Activated CD8-positive, alpha-beta T cell treated with anti-CD3 and anti-CD28 coated beads, Interleukin-2, amount 10 ng/mL, durations not matched to agents 7 days and 5 days (primary cell): ENCODE measurements around the gene PCSK6. TPM values are rescaled to one million over a fixed set of nuclear protein-coding genes. Genes with fewer than 3 reads are reported as not detected.

Experiments used
- ATAC-seq: fragments of 150-1000 bp; cut with Tn5 transposase; one replicate; pipeline ENCODE4 v1.10.0; 2021; ENCODE audit warnings: moderate library complexity
- CTCF ChIA-PET: fragments of 350-600 bp; sonication (Branson Sonifier 250); formaldehyde crosslinking; loops from one replicate; lab custom pipeline; 2021; ENCODE audit warnings: antibody characterized with exemption; lab: Charles Lee
- POLR2A ChIA-PET: fragments of 350-600 bp; sonication (Branson Sonifier 250); formaldehyde crosslinking; loops from one replicate; lab custom pipeline; 2021; ENCODE audit warnings: antibody characterized with exemption; lab: Charles Lee
- DNase-seq: peaks from one replicate; pipeline ENCODE4 v3.0.0-alpha.2; 2020
- H3K27ac Mint-ChIP-seq: one replicate; pipeline ENCODE4 v1.8.0; 2021; ENCODE audit warnings: mild to moderate bottlenecking, mixed read lengths
- H3K27me3 Mint-ChIP-seq: one replicate; pipeline ENCODE4 v1.8.0; 2021; ENCODE audit warnings: low read depth, mixed read lengths
- H3K36me3 Mint-ChIP-seq: one replicate; pipeline ENCODE4 v1.8.0; 2021; ENCODE audit warnings: low read depth, mixed read lengths
- H3K4me1 Mint-ChIP-seq: one replicate; pipeline ENCODE4 v1.8.0; 2021; ENCODE audit warnings: low read depth, mixed read lengths
- H3K4me3 Mint-ChIP-seq: one replicate; pipeline ENCODE4 v1.8.0; 2021; ENCODE audit warnings: mild to moderate bottlenecking, mixed read lengths
- H3K9me3 Mint-ChIP-seq: one replicate; pipeline ENCODE4 v1.8.0; 2022; ENCODE audit warnings: mixed read lengths; ENCODE audit not compliant: insufficient read depth
- total RNA-seq, 2 experiments: library from RNA; stranded (reverse); gene quantifications; one replicate each; pipeline ENCODE4 v1.2.3, GENCODE V29; 2021

PCSK6 gene
- total RNA-seq, 2 experiments from 2014 or later, result 0.68 to 0.76 TPM

DNA sequence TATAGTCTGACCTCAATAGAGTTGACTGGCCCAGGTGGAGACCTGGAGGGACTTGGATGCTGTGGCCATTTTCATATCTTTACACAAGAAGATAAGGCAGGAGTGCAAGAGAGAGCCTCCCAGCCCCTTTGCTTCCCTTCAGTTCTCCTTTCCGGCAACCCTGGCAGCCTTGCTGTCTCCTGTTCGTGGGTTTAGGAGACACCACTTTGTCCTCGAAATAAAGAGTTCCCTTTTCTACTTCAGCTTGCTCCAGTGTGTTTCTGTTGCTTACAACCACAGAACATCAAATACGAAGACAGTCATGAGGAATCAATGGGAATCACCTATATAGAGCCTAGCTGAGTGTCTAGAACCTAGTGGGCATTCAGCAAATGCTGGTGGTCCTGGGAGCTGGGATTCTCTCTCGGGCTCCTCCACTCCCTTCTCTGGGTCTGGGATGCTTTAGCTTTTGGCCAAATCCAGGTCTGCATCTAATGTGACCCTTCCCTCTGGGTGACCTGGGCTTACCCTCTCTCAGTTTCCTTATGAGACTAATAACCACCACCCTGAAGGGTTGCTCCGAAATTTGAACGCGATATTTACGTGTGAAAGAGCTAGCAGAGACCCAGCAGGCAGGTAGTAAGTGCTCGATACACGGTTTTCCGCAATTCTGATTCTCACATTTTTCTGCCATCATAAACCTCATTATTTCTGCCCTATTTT lies 44.5 kb downstream of the PCSK6 start:
- Mint-ChIP-seq H3K4me1 (peaks cover 3% of the 10 kb centered on the region), H3K36me3 (no peaks in the 10 kb centered on the region), H3K9me3 (no peaks in the 10 kb centered on the region), H3K27ac (no peak overlapping the region), H3K27me3 (no peaks in the 10 kb centered on the region), H3K4me3 (no peak overlapping the region)
- POLR2A ChIA-PET, result no interaction called here
- ATAC-seq (no peak), DNase-seq (no peak)
- CTCF ChIA-PET, result no interaction called here

DNA sequence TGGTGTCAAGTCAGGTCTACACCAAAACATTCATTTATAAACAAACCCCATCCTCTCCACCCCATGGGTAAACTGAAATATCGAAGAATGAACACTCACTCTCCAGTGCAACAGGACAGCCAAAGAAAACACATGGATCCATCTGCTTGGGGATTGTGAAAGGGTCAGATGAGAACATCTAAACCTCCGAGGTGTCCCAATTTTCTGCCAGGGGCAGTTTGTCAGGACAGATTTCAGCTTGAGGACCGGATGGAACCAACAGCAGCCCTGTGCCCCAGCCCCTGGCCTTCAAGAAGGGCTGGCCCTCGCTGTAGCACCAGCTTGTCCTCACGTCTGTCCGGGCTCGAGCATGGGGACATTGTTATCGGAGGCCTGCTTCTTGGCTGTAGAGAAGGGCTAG lies 45.5 kb downstream of the PCSK6 start:
- Mint-ChIP-seq H3K4me3 (no peak overlapping the region), H3K27me3 (peaks cover 1% of the 10 kb centered on the region), H3K9me3 (no peaks in the 10 kb centered on the region), H3K4me1 (peaks cover 3% of the 10 kb centered on the region), H3K36me3 (no peaks in the 10 kb centered on the region), H3K27ac (no peak overlapping the region)
- no peak for DNase-seq
- CTCF ChIA-PET, result no interaction called here
- ATAC-seq, result no peak
- POLR2A ChIA-PET, result no interaction called here

DNA sequence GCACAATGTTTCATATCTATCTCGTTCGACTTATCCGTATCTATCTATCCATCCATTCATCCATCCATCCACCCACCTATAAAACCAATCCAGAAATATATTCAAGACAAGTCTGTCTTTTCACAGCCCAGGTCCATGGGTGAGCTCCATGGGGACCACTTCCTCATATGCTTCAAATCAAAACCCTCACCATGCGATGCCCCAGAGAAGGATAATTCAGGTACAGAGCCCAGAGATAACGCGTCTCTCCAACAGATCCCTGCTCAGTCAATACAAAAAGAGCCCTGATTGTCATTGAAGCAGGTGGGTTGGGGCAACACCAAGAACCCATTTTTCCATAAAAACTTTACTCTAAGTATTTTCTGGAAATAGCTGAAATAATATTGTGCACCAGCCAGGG lies 47.2 kb downstream of the PCSK6 start:
- no peak overlapping the region for H3K27ac Mint-ChIP-seq
- no peaks in the 10 kb centered on the region for H3K36me3 Mint-ChIP-seq
- H3K9me3 Mint-ChIP-seq, result no peaks in the 10 kb centered on the region
- DNase-seq (no peak), ATAC-seq (no peak)
- peaks cover 5% of the 10 kb centered on the region for H3K27me3 Mint-ChIP-seq
- POLR2A ChIA-PET, result interaction anchor here (0.5 kb wide), 1 partner anchor 50 kb away, joined by 3 read pairs; no protein-coding TSS in a partner anchor
- peaks cover 3% of the 10 kb centered on the region for H3K4me1 Mint-ChIP-seq
- CTCF ChIA-PET, result interaction anchor here (2.3 kb wide), 1 partner anchor 153 kb away, joined by 5 read pairs; no protein-coding TSS in a partner anchor
- H3K4me3 Mint-ChIP-seq, result no peak overlapping the region

DNA sequence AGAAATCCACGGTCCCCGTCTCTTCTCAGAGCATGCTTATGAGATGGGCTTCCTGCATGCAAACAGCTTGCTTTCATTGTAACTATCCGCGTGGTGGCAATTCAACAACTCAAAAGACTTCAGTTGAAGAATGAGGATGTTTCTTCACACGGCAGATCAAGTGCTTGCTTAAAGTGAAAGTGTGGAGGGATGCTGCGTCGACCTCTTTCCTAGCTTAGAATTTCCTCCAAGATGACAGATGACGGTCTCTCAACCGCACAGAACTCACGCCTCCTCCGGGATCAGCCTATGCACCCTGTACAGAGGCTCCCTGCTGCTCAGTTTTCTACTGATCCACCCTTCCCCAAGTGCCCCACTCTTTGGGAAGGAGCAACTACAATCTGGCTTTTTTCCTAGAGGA lies 47.8 kb downstream of the PCSK6 start:
- Mint-ChIP-seq H3K4me1 (peaks cover 3% of the 10 kb centered on the region), H3K27me3 (peaks cover 5% of the 10 kb centered on the region), H3K27ac (no peak overlapping the region), H3K9me3 (no peaks in the 10 kb centered on the region), H3K4me3 (no peak overlapping the region), H3K36me3 (no peaks in the 10 kb centered on the region)
- ChIA-PET POLR2A (interaction anchor here (0.5 kb wide), 1 partner anchor 51 kb away, joined by 3 read pairs; no protein-coding TSS in a partner anchor), CTCF (interaction anchor here (2.3 kb wide), 1 partner anchor 153 kb away, joined by 5 read pairs; no protein-coding TSS in a partner anchor)
- ATAC-seq (no peak), DNase-seq (no peak)

DNA sequence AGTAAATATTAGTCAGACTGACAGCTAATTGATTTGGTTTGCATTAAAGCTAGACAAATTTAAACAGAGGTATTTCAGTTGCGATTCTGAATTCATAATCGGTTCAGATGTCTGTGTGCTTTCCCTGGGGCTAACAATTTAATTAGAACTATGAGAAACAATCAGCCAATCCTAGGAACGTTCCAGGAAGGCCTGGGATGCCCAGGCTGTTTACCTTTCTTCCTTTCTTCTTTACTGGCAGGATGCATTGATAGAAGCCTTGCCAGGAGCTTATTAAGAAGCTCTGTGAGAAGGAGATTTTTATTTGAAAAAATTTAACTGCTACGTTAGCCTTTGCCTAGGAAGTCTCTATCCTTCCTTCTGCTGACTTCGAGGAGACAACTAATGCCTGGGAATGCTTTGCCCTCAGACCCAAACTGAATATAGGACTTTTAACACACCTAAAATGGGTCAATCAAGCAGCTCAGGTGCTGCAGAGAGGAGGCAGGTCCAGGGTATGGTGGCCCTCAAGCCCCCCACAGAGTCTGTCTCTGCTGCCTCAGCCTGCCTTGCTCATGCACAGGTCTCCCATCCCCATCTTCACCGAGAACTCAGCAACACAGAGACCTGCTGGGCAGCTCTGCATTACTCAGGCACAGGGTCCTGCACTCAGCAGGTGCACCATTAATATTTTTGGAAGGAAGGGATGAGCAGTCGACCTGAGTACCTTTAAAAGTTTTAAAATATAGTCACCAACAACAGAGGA lies 48.5 kb downstream of the PCSK6 start:
- Mint-ChIP-seq H3K27ac (no peak overlapping the region), H3K4me3 (no peak overlapping the region), H3K36me3 (no peaks in the 10 kb centered on the region), H3K4me1 (peaks cover 3% of the 10 kb centered on the region), H3K27me3 (peaks cover 5% of the 10 kb centered on the region), H3K9me3 (no peaks in the 10 kb centered on the region)
- ATAC-seq (no peak), DNase-seq (no peak)
- CTCF ChIA-PET, result interaction anchor here (2.3 kb wide), 1 partner anchor 152 kb away, joined by 5 read pairs; no protein-coding TSS in a partner anchor
- POLR2A ChIA-PET, result no interaction called here

DNA sequence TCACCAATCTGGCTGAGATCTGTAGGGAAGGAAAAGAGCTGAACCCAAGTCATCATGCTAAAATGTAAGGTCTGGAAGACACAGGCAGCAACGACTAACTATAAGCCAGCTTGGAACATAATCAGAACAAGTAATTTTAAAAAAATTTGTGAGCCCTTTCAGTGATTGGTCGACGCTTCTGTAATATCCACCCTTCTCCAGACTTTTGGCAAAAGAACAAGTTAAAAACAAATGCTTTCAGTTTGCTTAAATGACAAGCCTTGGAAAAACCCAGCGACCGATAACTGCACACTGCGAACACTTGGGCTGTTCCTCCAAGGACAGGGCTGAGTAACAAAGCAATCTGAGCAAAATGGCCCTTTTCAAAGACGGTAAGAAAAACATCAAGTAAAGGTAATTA lies 49.6 kb downstream of the PCSK6 start:
- Mint-ChIP-seq H3K4me1 (peaks cover 3% of the 10 kb centered on the region), H3K9me3 (no peaks in the 10 kb centered on the region), H3K27me3 (peaks cover 5% of the 10 kb centered on the region), H3K4me3 (no peak overlapping the region), H3K27ac (no peak overlapping the region), H3K36me3 (no peaks in the 10 kb centered on the region)
- ChIA-PET CTCF (no interaction called here), POLR2A (no interaction called here)
- no peak for DNase-seq
- ATAC-seq, result no peak

DNA sequence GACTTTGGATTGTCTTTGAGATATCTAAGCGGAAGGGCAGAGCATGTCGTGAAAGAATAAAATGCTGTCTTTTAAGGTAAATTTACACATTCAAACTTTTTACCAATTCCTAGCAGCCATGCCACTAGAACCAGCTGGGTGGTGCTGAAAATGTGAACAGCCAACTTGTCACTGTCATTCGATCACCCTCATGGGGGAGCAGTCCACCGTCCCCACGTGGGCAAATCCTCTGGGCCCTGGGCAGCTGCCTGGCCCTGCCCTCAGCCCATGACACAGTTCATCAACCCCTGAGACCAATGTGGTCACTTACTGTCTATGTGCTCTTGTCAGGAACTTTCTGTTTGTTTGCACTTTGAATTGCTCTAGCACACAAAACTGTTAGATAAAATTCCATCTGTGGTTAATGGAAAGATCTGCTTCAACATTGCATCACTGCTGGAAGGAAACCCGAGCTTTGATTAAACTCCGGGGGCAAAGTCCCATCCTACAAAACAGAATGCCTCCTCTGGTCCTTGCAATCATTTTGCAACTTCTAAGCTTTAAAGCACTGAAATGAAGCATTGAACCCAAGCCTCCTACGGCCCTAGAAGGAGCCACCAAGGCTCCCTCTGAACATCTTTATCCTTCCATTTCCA lies 50.1 kb downstream of the PCSK6 start:
- H3K9me3 Mint-ChIP-seq, result no peaks in the 10 kb centered on the region
- no peak overlapping the region for H3K4me3 Mint-ChIP-seq
- no peaks in the 10 kb centered on the region for H3K36me3 Mint-ChIP-seq
- peaks cover 5% of the 10 kb centered on the region for H3K27me3 Mint-ChIP-seq
- H3K27ac Mint-ChIP-seq, result no peak overlapping the region
- POLR2A ChIA-PET, result no interaction called here
- CTCF ChIA-PET, result no interaction called here
- DNase-seq (no peak), ATAC-seq (no peak)
- H3K4me1 Mint-ChIP-seq, result peaks cover 3% of the 10 kb centered on the region

DNA sequence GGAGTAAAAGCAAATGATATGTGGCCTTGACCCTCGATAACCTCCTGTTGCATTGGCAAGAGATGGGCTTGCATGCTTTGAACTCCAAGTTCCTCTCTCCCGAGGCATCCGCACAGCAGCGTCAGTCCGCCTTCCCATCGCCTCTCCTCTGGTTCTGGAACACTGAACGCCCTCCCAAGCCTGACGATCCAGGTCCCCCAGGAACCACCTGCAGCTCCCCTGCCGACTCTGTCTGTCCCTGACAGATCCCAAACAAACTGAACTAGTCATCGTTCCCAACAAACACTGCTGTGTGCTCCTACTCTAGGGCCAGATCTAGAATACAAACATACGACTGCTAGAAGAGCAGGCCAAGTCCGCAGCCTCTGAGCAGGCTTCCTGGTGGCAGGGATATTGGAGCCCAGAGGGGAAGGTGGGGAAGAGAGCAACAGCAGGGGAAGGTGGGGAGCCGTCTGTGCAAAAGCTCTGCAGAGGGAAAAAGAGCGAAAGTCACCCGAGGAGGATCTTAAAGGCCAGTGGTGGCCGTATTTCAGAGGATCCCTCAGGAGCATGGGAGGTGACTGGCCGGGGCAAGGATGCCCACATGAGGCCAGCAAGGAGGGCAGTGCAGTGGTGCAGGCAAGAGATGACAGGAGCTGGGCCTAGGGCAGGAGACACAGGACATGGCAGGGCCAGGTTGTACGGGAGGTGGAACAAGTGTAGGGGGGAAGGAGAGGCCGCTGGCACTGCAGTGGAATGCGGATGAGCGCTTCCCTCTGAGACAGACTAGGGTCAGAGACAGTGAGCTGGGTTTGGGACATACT lies 50.8 kb downstream of the PCSK6 start:
- Mint-ChIP-seq H3K4me3 (no peak overlapping the region), H3K4me1 (peaks cover 3% of the 10 kb centered on the region), H3K27me3 (peaks cover 5% of the 10 kb centered on the region), H3K9me3 (no peaks in the 10 kb centered on the region), H3K36me3 (no peaks in the 10 kb centered on the region), H3K27ac (no peak overlapping the region)
- ChIA-PET CTCF (no interaction called here), POLR2A (no interaction called here)
- DNase-seq, result no peak
- ATAC-seq, result no peak

DNA sequence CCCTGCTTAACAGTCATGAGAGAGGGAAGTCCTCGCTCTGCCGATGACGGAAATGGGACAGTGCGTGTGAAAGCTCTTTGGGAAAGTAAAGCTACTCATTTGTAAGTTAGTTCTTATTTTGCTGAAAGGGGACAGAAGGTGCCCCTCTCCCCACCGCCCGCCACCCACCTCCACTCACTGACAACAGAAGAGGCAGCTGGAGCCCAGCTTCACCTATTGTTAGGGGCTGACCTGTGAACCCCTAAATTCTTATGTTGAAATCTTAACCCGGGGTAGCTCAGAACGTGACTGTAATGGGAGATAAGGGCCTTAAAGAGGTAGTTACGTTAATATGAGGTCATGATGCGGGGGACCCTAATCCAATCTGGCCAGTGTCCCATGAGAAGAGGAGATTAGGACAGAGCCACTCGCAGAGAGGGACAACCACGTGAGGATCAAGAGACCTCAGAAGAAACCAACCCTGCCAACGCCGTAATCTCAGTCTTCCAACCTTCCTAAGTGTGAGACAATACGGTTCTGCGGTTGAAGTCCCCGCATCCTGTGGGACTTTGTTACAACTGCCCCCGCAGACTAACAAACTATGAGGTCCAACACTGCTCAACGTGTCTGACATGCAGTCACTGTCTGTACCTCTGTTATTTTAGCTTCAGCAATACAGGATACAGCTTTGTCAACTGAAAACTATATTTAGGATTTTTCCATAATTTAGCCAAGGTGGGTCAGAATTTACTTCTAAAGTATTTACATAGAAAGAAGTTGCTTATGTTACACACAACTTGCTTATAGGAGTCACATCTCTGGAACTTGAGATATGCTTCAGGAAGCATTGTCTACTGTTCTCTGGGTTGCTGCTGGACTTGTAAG lies 51.7 kb downstream of the PCSK6 start:
- ATAC-seq (no peak), DNase-seq (no peak)
- Mint-ChIP-seq H3K36me3 (no peaks in the 10 kb centered on the region), H3K9me3 (no peaks in the 10 kb centered on the region), H3K4me3 (no peak overlapping the region), H3K4me1 (peaks cover 3% of the 10 kb centered on the region), H3K27me3 (peaks cover 5% of the 10 kb centered on the region), H3K27ac (no peak overlapping the region)
- POLR2A ChIA-PET, result no interaction called here
- CTCF ChIA-PET, result no interaction called here

DNA sequence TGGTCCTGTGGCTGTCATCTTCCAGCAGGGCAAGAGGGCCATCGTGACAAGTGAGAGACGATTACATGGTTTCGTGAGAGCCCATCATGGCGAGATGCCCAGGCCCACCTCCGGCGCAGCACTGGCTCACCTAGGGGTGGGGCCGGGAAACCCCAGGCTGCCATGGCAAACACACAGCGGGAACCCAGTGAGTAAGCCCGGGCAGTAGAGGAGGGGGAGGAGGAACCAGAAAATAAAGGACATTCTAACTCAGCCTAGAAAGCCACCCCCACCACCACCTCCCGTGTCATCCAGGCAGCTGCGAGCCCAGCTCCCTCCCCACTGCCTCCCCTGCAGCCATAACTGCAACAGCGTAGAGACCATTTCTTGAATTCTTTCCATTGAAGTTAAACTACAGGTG lies 52.3 kb downstream of the PCSK6 start:
- ATAC-seq, result no peak
- CTCF ChIA-PET, result no interaction called here
- POLR2A ChIA-PET, result no interaction called here

DNA sequence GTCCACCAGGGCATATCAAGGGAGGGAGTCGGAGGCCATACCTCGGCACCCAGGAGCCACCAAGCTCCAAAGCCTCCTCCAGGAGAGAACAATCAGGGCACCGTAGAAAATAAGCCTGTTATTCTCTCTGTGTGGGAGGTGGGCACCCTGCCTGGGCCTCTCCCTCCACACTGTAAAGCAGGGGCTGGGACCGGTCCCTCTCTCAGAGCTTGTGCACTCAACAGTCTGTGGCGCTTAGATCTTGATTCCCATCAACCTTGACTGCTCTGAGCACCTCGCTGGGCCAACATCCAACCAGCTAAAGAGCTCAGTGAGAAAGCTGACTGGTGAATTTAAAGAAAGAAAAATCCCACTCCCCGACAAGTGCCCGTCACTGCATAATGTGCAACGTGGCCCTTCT lies 53.0 kb downstream of the PCSK6 start:
- H3K4me1 Mint-ChIP-seq, result peaks cover under 1% of the 10 kb centered on the region
- no peak overlapping the region for H3K27ac Mint-ChIP-seq
- ATAC-seq (no peak), DNase-seq (no peak)
- ChIA-PET POLR2A (no interaction called here), CTCF (no interaction called here)
- no peak overlapping the region for H3K4me3 Mint-ChIP-seq
- peaks cover 5% of the 10 kb centered on the region for H3K27me3 Mint-ChIP-seq
- H3K36me3 Mint-ChIP-seq, result no peaks in the 10 kb centered on the region
- H3K9me3 Mint-ChIP-seq, result no peaks in the 10 kb centered on the region

More for the DNA sequence above, 52.3 kb downstream of the PCSK6 start:
- DNase-seq, result no peak
- Mint-ChIP-seq H3K36me3 (no peaks in the 10 kb centered on the region), H3K27me3 (peaks cover 5% of the 10 kb centered on the region), H3K9me3 (no peaks in the 10 kb centered on the region), H3K27ac (no peak overlapping the region), H3K4me3 (no peak overlapping the region), H3K4me1 (peaks cover 3% of the 10 kb centered on the region)
